SK-N-SH (cell line): ENCODE data around the gene WDR45. TPM values are rescaled to one million over a fixed set of nuclear protein-coding genes. Genes with fewer than 3 reads are reported as not detected.

Experiments used
- CTCF ChIA-PET: fragments of 300-600, 350-600 bp; formaldehyde crosslinking; extraction: SDS; loops from one replicate; lab custom pipeline; 2021; lab: Yijun Ruan, JAX
- POLR2A ChIA-PET: fragments of 350-600 bp; sonication (Branson Sonifier 250); formaldehyde crosslinking; extraction: SDS; loops from one replicate; lab custom pipeline; 2020; ENCODE audit warnings: antibody characterized with exemption, inconsistent platforms; lab: Yijun Ruan, JAX
- DNase-seq: peaks from one replicate; pipeline ENCODE4 v3.0.0; 2012
- H2AFZ ChIP-seq: fragments of 200-600 bp; sonication (generic); 2 replicates; pipeline ENCODE4 v1.8.1; 2016; ENCODE audit warnings: antibody characterized with exemption, mild to moderate bottlenecking, low read depth
- H3F3A ChIP-seq: fragments of 200-600 bp; sonication (generic); replicated peaks from 2 replicates; pipeline ENCODE3; 2016; ENCODE audit warnings: antibody characterized with exemption, mild to moderate bottlenecking; ENCODE audit not compliant: insufficient read depth
- H3K27ac ChIP-seq, 2 experiments: fragments of 200-500 bp in 1 of 2; fragments of 200-600 bp in 1 of 2; sonication (Bioruptor generic) in 1 of 2; sonication (generic), shearing (Covaris generic) in 1 of 2; 2 replicates each; pipeline versions ENCODE4 v1.5.1 to v1.6.1; 2014 to 2016; ENCODE audit warnings: low read depth in 2 of 2, inconsistent platforms in 1 of 2, low read length in 1 of 2, mild to moderate bottlenecking in 1 of 2, mixed read lengths in 1 of 2
- H3K27me3 ChIP-seq: fragments of 200-600 bp; sonication (generic), shearing (Covaris generic); 2 replicates; pipeline ENCODE4 v1.6.1; 2016; ENCODE audit warnings: mixed run types; ENCODE audit not compliant: insufficient read depth
- H3K36me3 ChIP-seq, 2 experiments: fragments of 200-500 bp in 1 of 2; fragments of 200-600 bp in 1 of 2; sonication (Bioruptor generic) in 1 of 2; sonication (generic) in 1 of 2; replicated peaks in 1 of 2; 2 replicates each; pipeline versions ENCODE3 to v1.5.1; 2014 to 2016; ENCODE audit warnings: low read length in 1 of 2, mild to moderate bottlenecking in 1 of 2; ENCODE audit not compliant: insufficient read depth in 2 of 2, control insufficient read depth in 1 of 2
- H3K4me1 ChIP-seq, 2 experiments: fragments of 200-500 bp in 1 of 2; fragments of 200-600 bp in 1 of 2; sonication (Bioruptor generic) in 1 of 2; sonication (generic), shearing (Covaris generic) in 1 of 2; 2 replicates each; pipeline versions ENCODE4 v1.5.1 to v1.6.1; 2014 to 2016; ENCODE audit warnings: low read depth in 1 of 2, low read length in 1 of 2, mixed run types in 1 of 2; ENCODE audit not compliant: insufficient read depth in 2 of 2, control insufficient read depth in 1 of 2
- H3K4me2 ChIP-seq: fragments of 200-600 bp; sonication (generic), shearing (Covaris generic); 2 replicates; pipeline ENCODE4 v1.6.1; 2017; ENCODE audit warnings: mixed run types
- H3K4me3 ChIP-seq, 2 experiments: fragments of 200-500 bp in 1 of 2; fragments of 200-600 bp in 1 of 2; sonication (Bioruptor generic) in 1 of 2; sonication (generic), shearing (Covaris generic) in 1 of 2; 2 replicates each; pipeline versions ENCODE4 v1.5.1 to v1.8.1; 2014 to 2016; ENCODE audit warnings: low read depth in 2 of 2, inconsistent platforms in 1 of 2, low read length in 1 of 2, mild to moderate bottlenecking in 1 of 2, mixed read lengths in 1 of 2, moderate library complexity in 1 of 2
- H3K79me2 ChIP-seq: fragments of 200-600 bp; sonication (generic); 2 replicates; pipeline ENCODE4 v1.8.1; 2017; ENCODE audit warnings: mild to moderate bottlenecking; ENCODE audit not compliant: insufficient read depth
- H3K9ac ChIP-seq: fragments of 200-600 bp; sonication (generic); 2 replicates; pipeline ENCODE4 v1.6.1; 2017; ENCODE audit warnings: mixed run types
- H3K9me2 ChIP-seq: fragments of 200-600 bp; sonication (generic); 2 replicates; pipeline ENCODE4 v1.6.1; 2017; ENCODE audit warnings: mixed run types
- H3K9me3 ChIP-seq: fragments of 200-600 bp; sonication (generic); 2 replicates; pipeline ENCODE4 v1.6.1; 2017; ENCODE audit warnings: mixed run types, mild to moderate bottlenecking, moderate library complexity
- H4K20me1 ChIP-seq: fragments of 200-600 bp; sonication (generic); 2 replicates; pipeline ENCODE4 v1.6.1; 2017; ENCODE audit warnings: mild to moderate bottlenecking, mixed run types; ENCODE audit not compliant: insufficient read depth
- CHD2 ChIP-seq: fragments of 150-350 bp; IDR thresholded peaks from 2 replicates; pipeline ENCODE4 v1.6.1; 2018; ENCODE audit warnings: low read length; ENCODE audit not compliant: partially characterized antibody
- EP300 ChIP-seq, 2 experiments: IDR thresholded peaks; 2 replicates each; pipeline versions ENCODE4 v1.4.0 to v1.6.1; 2012; ENCODE audit warnings: borderline replicate concordance in 1 of 2, low read depth in 1 of 2, low read length in 1 of 2
- FOSL2 ChIP-seq: IDR thresholded peaks from 2 replicates; pipeline ENCODE4 v1.4.0; 2012; ENCODE audit warnings: low read depth, mild to moderate bottlenecking, moderate library complexity, borderline replicate concordance
- FOXJ3 ChIP-seq: sonication (generic); formaldehyde crosslinking; IDR thresholded peaks from 2 replicates; pipeline ENCODE4 v1.5.1; 2020; ENCODE audit warnings: mild to moderate bottlenecking, missing genetic modification reagents
- IRF3 ChIP-seq: fragments of 150-350 bp; IDR thresholded peaks from 2 replicates; pipeline ENCODE4 v1.6.1; 2016; ENCODE audit warnings: mild to moderate bottlenecking, low read depth, low read length
- JUND ChIP-seq: IDR thresholded peaks from 2 replicates; pipeline ENCODE4 v1.4.0; 2012
- MEF2A ChIP-seq: IDR thresholded peaks from 2 replicates; pipeline ENCODE4 v1.4.0; 2012; ENCODE audit warnings: low read depth, borderline replicate concordance
- MXI1 ChIP-seq: IDR thresholded peaks from 2 replicates; pipeline ENCODE4 v1.6.1; 2012; ENCODE audit warnings: mild to moderate bottlenecking, low read depth, low read length, improper control_type of control experiment
- PBX3 ChIP-seq: IDR thresholded peaks from 2 replicates; pipeline ENCODE4; 2012
- POLR2AphosphoS5 ChIP-seq: IDR thresholded peaks from 2 replicates; pipeline ENCODE4 v1.6.1; 2012; ENCODE audit warnings: low read depth, low read length
- RAD21 ChIP-seq: IDR thresholded peaks from 2 replicates; pipeline ENCODE4 v1.6.1; 2012; ENCODE audit warnings: mild to moderate bottlenecking, low read length
- RCOR1 ChIP-seq: fragments of 150-350 bp; IDR thresholded peaks from 2 replicates; pipeline ENCODE4 v1.6.1; 2017; ENCODE audit warnings: antibody characterized with exemption, low read length
- TCF12 ChIP-seq: IDR thresholded peaks from 2 replicates; pipeline ENCODE4 v1.4.0; 2012
- USF1 ChIP-seq: IDR thresholded peaks from 2 replicates; pipeline ENCODE4 v1.4.0; 2012; ENCODE audit warnings: low read depth, borderline replicate concordance
- ZBTB33 ChIP-seq: IDR thresholded peaks from 2 replicates; pipeline ENCODE4 v1.4.0; 2012; ENCODE audit warnings: low read depth, borderline replicate concordance
- WGBS: methylation state at CpG from one replicate; pipeline ENCODE4 v1.1.6; 2017; ENCODE audit warnings: low lambda C conversion rate; 5-methylcytosine and 5-hydroxymethylcytosine counted together
- polyA plus RNA-seq, 3 experiments: library from polyadenylated mRNA; depleted of rRNA; stranded (reverse); fragments of >200 nt; gene quantifications; 2 replicates each; pipeline ENCODE4 v1.2.3, GENCODE V29; 2012
- TF ChIP-seq, protein P1 (sequence below): IDR thresholded peaks from 2 replicates; pipeline ENCODE4 v1.6.1; 2012; ENCODE audit warnings: mild to moderate bottlenecking, low read depth, low read length, moderate library complexity
- TF ChIP-seq, protein P2 (sequence below): IDR thresholded peaks from 2 replicates; pipeline ENCODE4 v1.4.0; 2012; ENCODE audit warnings: low read depth

WDR45 gene
- polyA plus RNA-seq, 1 of the 3 experiments (the other 2 are of a cell fraction) = 108 TPM

DNA sequence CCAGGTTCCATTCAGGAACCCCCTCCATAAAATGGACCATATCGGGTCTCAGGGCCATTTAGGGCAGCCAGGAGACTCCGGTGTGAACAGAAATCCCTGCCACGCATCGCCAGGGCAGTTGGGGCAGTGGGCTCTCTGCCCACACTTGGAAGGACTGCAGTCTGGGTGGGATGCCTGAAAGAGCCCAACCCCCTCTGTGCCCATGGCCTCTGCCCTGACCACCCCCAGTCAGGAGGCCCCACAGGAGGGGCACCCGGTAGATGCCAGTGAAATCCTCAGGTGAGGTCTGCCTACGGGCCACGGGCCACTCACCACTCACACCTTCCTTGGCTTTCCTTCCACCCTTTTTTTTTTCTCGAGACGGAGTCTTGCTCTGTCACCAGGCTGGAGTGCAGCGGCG, 10.6 kb downstream of the WDR45 start:
- peaks cover 0 to 6% of the 10 kb centered on the region in 2 experiments; a peak in 1 of 4 replicates for H3K4me1 ChIP-seq
- ChIA-PET POLR2A (no interaction called here), CTCF (interaction anchor here (1.3 kb wide), 1 partner anchor 27 kb away, joined by 3 read pairs; no protein-coding TSS in a partner anchor)
- H3K4me3 ChIP-seq = no peak overlapping the region
- no peaks in the 10 kb centered on the region for H3F3A ChIP-seq
- no peaks in the 10 kb centered on the region for H3K9me2 ChIP-seq
- peaks cover 24% of the 10 kb centered on the region for H3K79me2 ChIP-seq
- 86% methylated on average over 7 of the region's 11 CpGs for WGBS
- TF ChIP-seq, protein P1, sequence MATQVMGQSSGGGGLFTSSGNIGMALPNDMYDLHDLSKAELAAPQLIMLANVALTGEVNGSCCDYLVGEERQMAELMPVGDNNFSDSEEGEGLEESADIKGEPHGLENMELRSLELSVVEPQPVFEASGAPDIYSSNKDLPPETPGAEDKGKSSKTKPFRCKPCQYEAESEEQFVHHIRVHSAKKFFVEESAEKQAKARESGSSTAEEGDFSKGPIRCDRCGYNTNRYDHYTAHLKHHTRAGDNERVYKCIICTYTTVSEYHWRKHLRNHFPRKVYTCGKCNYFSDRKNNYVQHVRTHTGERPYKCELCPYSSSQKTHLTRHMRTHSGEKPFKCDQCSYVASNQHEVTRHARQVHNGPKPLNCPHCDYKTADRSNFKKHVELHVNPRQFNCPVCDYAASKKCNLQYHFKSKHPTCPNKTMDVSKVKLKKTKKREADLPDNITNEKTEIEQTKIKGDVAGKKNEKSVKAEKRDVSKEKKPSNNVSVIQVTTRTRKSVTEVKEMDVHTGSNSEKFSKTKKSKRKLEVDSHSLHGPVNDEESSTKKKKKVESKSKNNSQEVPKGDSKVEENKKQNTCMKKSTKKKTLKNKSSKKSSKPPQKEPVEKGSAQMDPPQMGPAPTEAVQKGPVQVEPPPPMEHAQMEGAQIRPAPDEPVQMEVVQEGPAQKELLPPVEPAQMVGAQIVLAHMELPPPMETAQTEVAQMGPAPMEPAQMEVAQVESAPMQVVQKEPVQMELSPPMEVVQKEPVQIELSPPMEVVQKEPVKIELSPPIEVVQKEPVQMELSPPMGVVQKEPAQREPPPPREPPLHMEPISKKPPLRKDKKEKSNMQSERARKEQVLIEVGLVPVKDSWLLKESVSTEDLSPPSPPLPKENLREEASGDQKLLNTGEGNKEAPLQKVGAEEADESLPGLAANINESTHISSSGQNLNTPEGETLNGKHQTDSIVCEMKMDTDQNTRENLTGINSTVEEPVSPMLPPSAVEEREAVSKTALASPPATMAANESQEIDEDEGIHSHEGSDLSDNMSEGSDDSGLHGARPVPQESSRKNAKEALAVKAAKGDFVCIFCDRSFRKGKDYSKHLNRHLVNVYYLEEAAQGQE = no peak
- TF ChIP-seq RAD21 (no peak), TCF12 (no peak), RCOR1 (no peak), MXI1 (no peak), EP300 (IDR thresholded peaks at IDR 0.05; ENCODE audit: borderline replicate concordance in 1 of 2, low read depth in 1 of 2, low read length in 1 of 2) (no peak), MEF2A (no peak), POLR2AphosphoS5 (no peak), USF1 (no peak), FOSL2 (no peak), PBX3 (no peak), FOXJ3 (CRISPR knock-in tag) (no peak), JUND (no peak), CHD2 (no peak), ZBTB33 (no peak), IRF3 (no peak)
- TF ChIP-seq, protein P2, sequence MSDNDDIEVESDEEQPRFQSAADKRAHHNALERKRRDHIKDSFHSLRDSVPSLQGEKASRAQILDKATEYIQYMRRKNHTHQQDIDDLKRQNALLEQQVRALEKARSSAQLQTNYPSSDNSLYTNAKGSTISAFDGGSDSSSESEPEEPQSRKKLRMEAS = no peak
- no peak overlapping the region for H2AFZ ChIP-seq
- H3K4me2 ChIP-seq = no peak overlapping the region
- H3K9me3 ChIP-seq = no peaks in the 10 kb centered on the region
- no peaks in the 10 kb centered on the region for H3K36me3 ChIP-seq
- H3K27me3 ChIP-seq = no peaks in the 10 kb centered on the region
- 0 out of 2 replicates have a peak, but pooled peaks cover 5% of the 10 kb centered on the region for H4K20me1 ChIP-seq
- H3K27ac ChIP-seq = no peak overlapping the region
- DNase-seq = no peak
- H3K9ac ChIP-seq = no peak overlapping the region
